WERI-Rb-1 (cell line): ENCODE measurements around the gene MIDN.

ENCODE experiments used
- DNase-seq: peaks from one replicate; pipeline ENCODE4 v3.0.0-alpha.2; 2020
- H3K27ac ChIP-seq: fragments of 250-450 bp; sonication (Bioruptor Pico); 2 replicates; pipeline ENCODE4 v1.5.1; 2020; ENCODE audit warnings: mild to moderate bottlenecking, moderate library complexity
- H3K27me3 ChIP-seq: fragments of 250-450 bp; sonication (Bioruptor Pico); 2 replicates; pipeline ENCODE4 v1.5.1; 2021; ENCODE audit warnings: mild to moderate bottlenecking, low read depth, moderate library complexity; ENCODE audit not compliant: insufficient read depth, severe bottlenecking
- H3K36me3 ChIP-seq: fragments of 250-450 bp; sonication (Bioruptor Pico); 2 replicates; pipeline ENCODE4 v1.5.1; 2020; ENCODE audit warnings: mild to moderate bottlenecking, moderate library complexity
- H3K4me3 ChIP-seq: 2 replicates; pipeline ENCODE4 v1.5.1; 2011; ENCODE audit warnings: low read depth, mild to moderate bottlenecking, control low read depth, low read length
- H3K9me3 ChIP-seq: fragments of 250-450 bp; sonication (Bioruptor Pico); 2 replicates; pipeline ENCODE4 v1.5.1; 2021; ENCODE audit warnings: mild to moderate bottlenecking, moderate library complexity; ENCODE audit not compliant: severe bottlenecking
- CTCF ChIP-seq: IDR thresholded peaks from 2 replicates; pipeline ENCODE4 v1.5.1; 2011; ENCODE audit warnings: low read depth, mild to moderate bottlenecking, control low read depth, inconsistent platforms, low read length

Gene MIDN

DNA sequence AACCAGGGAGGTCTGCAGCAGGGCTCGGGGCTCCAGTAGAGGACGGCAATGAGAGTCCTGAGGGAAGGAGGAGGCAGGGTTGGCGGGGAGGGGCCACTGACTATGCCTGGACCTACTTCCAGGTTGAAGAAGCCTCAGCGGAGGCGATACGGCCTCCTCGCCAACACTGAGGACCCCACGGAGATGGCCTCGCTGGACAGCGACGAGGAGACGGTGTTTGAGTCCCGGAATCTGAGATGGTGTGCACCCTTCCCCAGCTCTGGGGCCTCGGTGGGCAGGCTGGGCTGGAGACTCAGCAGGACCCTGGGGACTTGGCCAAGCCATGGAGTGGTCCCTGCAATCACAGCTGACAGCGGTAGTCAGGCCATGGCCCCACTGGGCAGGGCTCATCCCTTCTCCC lies 28.7 kb downstream of the MIDN start:
- no peak for TF ChIP-seq CTCF
- Histone ChIP-seq H3K27ac (no peak overlapping the region), H3K27me3 (no peaks in the 10 kb centered on the region), H3K9me3 (no peaks in the 10 kb centered on the region), H3K4me3 (no peak overlapping the region), H3K36me3 (peaks cover 62% of the 10 kb centered on the region)
- DNase-seq = no peak

DNA sequence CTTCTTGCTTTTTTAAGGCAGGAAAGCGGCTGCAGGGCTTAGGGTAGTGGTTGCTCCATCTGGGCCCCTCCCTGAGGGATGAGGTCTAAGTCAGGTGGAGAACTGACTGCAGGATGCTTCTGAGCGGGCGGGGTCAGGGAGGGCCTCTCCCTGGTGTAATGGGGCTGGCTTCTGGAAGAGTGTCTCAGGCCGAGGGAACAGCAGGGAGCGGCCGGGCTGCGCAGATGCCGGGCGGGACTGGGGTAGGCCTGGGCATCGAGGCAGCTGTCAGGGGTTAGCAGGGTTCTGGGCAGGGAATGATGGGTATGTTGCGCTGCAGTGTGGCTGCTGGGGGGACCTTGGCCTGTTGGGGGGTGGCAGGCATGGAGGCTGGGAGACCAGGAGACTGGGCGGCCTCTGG lies 29.7 kb downstream of the MIDN start:
- Histone ChIP-seq H3K9me3 (no peaks in the 10 kb centered on the region), H3K36me3 (peaks cover 52% of the 10 kb centered on the region), H3K4me3 (no peak overlapping the region), H3K27me3 (no peaks in the 10 kb centered on the region), H3K27ac (no peak overlapping the region)
- no peak for DNase-seq
- no peak for TF ChIP-seq CTCF

DNA sequence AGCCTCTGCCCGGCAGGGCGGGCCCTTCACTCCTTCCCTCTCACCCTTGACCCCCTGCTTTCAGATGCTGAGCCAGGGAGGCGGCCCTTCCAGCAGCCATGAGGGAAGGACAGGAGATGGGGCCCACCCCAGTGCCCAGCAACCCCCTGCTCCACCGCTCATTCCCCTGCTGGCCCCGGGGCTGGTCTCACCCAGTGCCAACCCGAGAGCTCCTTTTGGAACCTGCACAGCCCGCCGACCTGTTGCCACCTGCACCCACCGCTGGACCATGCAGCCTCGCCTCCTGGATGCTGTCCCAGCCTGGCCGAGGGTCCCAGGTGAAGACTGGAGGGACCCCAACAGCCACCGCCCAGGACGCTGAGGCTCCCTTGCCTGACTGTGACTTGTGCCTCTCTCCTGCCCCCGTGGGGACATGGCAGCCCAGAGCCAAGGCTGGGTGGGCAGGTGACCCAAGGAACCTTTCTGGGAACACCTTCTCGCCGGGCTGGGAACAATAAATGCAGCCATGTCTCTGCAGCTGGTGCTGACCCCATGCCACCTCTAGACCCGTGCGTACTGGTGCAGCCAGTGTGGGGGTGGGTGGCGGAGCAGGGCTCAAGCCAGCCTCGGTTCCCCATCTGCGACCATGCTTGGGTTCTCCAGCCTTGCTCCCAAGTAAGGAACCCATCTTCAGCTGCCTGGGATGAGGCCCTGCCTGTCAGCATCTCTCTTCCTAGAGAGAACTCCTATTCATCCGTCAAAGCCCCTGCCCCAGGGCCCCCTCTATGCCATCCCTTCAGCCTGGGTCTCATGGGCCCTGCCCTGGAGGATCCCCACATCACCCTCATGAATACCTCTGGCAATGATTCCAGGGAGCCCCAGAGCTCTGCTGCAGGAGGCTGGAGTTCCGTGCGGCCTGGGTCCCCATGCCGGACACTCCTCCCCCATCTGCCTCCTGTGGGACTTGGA lies 30.6 kb downstream of the MIDN start:
- no peak overlapping the region for H3K27ac ChIP-seq
- H3K36me3 ChIP-seq = peaks cover 43% of the 10 kb centered on the region
- no peak for TF ChIP-seq CTCF

DNA sequence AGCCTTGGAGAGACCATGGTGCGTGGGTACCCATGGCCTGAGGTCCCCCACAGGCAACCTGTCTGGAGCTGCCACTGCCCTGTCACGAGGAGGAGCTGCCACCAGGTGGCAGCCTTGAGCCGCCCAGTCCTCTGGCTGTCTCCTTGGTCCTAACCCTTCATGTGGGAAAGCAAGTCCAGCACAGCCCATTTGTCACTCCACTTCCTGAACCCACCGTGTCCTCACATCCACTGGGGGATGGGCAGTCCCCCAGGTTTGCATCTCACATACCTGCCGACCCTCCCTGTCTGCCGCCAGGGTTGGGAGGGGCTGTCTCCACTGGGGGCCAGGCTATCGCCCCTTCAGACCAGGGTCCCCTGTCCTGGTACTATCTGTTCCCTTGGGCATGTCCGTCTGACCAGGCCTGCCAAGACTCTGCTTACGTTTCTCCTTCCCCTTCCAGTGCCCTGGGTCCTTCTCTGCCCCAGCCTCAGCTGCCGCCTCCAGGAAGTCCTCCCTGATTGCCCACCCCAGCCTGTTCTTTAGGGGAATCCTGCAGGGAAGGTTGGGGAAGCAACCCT lies 31.5 kb downstream of the MIDN start:
- TF ChIP-seq CTCF = peak; percentile 99
- peaks cover 34% of the 10 kb centered on the region for H3K36me3 ChIP-seq
- DNase-seq = peak; percentile 85
- H3K9me3 ChIP-seq = no peaks in the 10 kb centered on the region
- H3K27me3 ChIP-seq = no peaks in the 10 kb centered on the region
- H3K4me3 ChIP-seq = no peak overlapping the region
- no peak overlapping the region for H3K27ac ChIP-seq

More for the DNA sequence above, 30.6 kb downstream of the MIDN start:
- DNase-seq = no peak
- no peaks in the 10 kb centered on the region for H3K9me3 ChIP-seq
- H3K4me3 ChIP-seq = no peak overlapping the region
- no peaks in the 10 kb centered on the region for H3K27me3 ChIP-seq

- H3K27ac ChIP-seq = no peak overlapping the region
- H3K36me3 ChIP-seq = peaks cover 30% of the 10 kb centered on the region
- no peaks in the 10 kb centered on the region for H3K9me3 ChIP-seq
- DNase-seq = no peak
- no peaks in the 10 kb centered on the region for H3K27me3 ChIP-seq
- H3K4me3 ChIP-seq = no peak overlapping the region
- no peak for TF ChIP-seq CTCF
Measured at GRCh38 chr19:1280636-1281568, 32.5 kb downstream of the MIDN start.
